Ishikawa (cell line): ENCODE data around the gene WFIKKN1.
A peak's percentile ranks its signal among the peaks of the same experiment; 100 is the strongest.

ENCODE experiments used
- CEBPB ChIP-seq: IDR thresholded peaks from 2 replicates; pipeline ENCODE4 v1.6.1; 2012
- CREB1 ChIP-seq: IDR thresholded peaks from 2 replicates; pipeline ENCODE4 v1.6.1; 2012; ENCODE audit warnings: low read depth
- EGR1 ChIP-seq: IDR thresholded peaks from 2 replicates; pipeline ENCODE4 v1.6.1; 2012
- EP300 ChIP-seq: IDR thresholded peaks from 2 replicates; pipeline ENCODE4 v1.6.1; 2012; ENCODE audit warnings: borderline replicate concordance
- FOXM1 ChIP-seq: IDR thresholded peaks from 2 replicates; pipeline ENCODE4 v1.6.1; 2012; ENCODE audit warnings: low read depth, borderline replicate concordance
- MAX ChIP-seq: IDR thresholded peaks from 2 replicates; pipeline ENCODE4 v1.6.1; 2012
- NFIC ChIP-seq: IDR thresholded peaks from 2 replicates; pipeline ENCODE4 v1.6.1; 2012
- RAD21 ChIP-seq: IDR thresholded peaks from 2 replicates; pipeline ENCODE4 v1.6.1; 2012; ENCODE audit warnings: low read depth
- REST ChIP-seq: IDR thresholded peaks from 2 replicates; pipeline ENCODE4 v1.6.1; 2012; ENCODE audit warnings: low read depth, mild to moderate bottlenecking
- TAF1 ChIP-seq: IDR thresholded peaks from 2 replicates; pipeline ENCODE4 v1.6.1; 2012; ENCODE audit warnings: low read depth, mild to moderate bottlenecking
- TCF12 ChIP-seq: IDR thresholded peaks from 2 replicates; pipeline ENCODE4 v1.6.1; 2012; ENCODE audit warnings: low read depth
- TEAD4 ChIP-seq: IDR thresholded peaks from 2 replicates; pipeline ENCODE4 v1.6.1; 2012
- YY1 ChIP-seq: IDR thresholded peaks from 2 replicates; pipeline ENCODE4 v1.6.1; 2012; ENCODE audit warnings: low read depth
- ZBTB7A ChIP-seq: IDR thresholded peaks from 2 replicates; pipeline ENCODE4 v1.6.1; 2012; ENCODE audit warnings: low read depth
- TF ChIP-seq, protein P1 (sequence below): IDR thresholded peaks from 2 replicates; pipeline ENCODE4 v1.6.1; 2012

WFIKKN1 gene

DNA sequence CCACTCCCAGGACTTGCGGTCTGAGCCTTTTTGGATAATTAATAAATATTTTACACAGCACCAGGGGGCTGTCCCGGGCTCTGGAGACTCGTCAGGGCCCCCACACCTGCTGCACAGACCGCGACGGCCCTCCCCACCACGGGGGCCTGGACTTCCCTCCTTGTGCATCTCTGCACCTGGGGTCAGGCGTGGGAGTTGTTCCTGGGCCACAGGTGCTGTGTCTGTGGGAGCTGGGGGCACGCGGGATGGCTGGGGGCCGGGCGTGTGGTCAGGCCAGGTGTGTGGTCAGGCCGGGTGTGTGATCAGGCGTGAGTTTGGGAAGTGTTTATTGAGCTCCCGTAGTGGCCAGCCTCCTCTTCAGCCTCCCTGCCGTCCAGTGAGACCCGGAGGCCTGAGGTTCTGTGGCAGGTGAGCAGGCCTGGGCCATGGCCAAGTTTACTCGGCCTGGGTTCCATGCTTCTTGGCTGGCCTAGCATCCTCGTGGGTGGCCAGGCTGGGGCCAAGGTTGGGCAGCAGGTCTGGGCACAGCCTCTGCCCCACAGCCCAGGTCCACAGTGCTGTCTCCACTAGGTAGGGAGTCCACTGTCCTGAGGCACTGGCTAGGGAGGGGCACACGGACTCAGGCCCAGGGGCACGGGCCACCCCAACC is 47.5 kb downstream of the WFIKKN1 start:
- no peak for TF ChIP-seq ZBTB7A
- TF ChIP-seq CREB1 = no peak
- no peak for TF ChIP-seq FOXM1
- TF ChIP-seq CEBPB = no peak
- no peak for TF ChIP-seq EGR1
- no peak for TF ChIP-seq RAD21
- TF ChIP-seq TCF12 = no peak
- TF ChIP-seq REST = no peak
- no peak for TF ChIP-seq YY1
- no peak for TF ChIP-seq TEAD4
- no peak for TF ChIP-seq TAF1

GRCh38 chr16:678858-679813 is 48.4 kb downstream of the WFIKKN1 start:
- TF ChIP-seq ZBTB7A (peak; percentile 79), YY1 (peak; percentile 69; the same call in 1 of the 2 replicates), MAX (peak; percentile 87), NFIC (no peak; the same call in 1 of the 2 replicates), CREB1 (no peak), TCF12 (peak; percentile 32; the same call in 1 of the 2 replicates), TEAD4 (no peak), EP300 (no peak), CEBPB (no peak), RAD21 (no peak), TAF1 (peak; percentile 34; the same call in 1 of the 2 replicates), FOXM1 (no peak), EGR1 (no peak), REST (no peak)
- TF ChIP-seq, protein P1, sequence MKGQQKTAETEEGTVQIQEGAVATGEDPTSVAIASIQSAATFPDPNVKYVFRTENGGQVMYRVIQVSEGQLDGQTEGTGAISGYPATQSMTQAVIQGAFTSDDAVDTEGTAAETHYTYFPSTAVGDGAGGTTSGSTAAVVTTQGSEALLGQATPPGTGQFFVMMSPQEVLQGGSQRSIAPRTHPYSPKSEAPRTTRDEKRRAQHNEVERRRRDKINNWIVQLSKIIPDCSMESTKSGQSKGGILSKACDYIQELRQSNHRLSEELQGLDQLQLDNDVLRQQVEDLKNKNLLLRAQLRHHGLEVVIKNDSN = peak; percentile 69

GRCh38 chr16:679814-680624 is 49.2 kb downstream of the WFIKKN1 start, which contains the start of gene STUB1:
TSS of gene STUB1 (plus strand) at chr16:680410. CDS start at chr16:680526, 116 bp downstream.
- TF ChIP-seq TAF1 (peak; percentile 77), RAD21 (no peak), ZBTB7A (peak; percentile 72; the same call in 1 of the 2 replicates), YY1 (no peak), MAX (peak; percentile 66), EGR1 (peak; percentile 69), TEAD4 (0 out of 2 replicates have a peak, but pooled peaks have one; percentile 20)
- TF ChIP-seq, protein P1 = no peak

DNA sequence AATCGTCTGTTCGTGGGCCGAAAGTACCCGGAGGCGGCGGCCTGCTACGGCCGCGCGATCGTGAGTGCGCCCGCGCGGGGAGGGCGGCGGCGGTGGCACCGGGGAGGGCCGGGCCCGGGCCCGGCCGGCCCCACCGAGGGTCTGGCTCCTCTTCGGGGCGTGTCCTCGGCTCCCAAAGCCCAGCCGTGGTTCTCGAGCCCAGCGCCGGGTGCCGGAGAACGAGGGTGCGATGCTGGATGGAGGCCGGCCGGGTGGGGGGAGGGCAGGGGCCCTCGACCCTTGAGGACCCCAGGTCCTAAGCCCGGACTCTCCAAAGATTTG is 49.8 kb downstream of the WFIKKN1 start:
- no peak for TF ChIP-seq CEBPB
- TF ChIP-seq TEAD4 = no peak
- no peak for TF ChIP-seq YY1
